ENCODE data around the gene SLC31A1. TPM values are rescaled to one million over a fixed set of nuclear protein-coding genes. Genes with fewer than 3 reads are reported as not detected.
"Not testable (repeated sequence)": the region's sequence is repeated elsewhere in the genome, so short reads cannot be mapped to it uniquely, and the experiment has no call there.

SLC31A1 gene
- total RNA-seq, 1 donor: 5.4 TPM

DNA sequence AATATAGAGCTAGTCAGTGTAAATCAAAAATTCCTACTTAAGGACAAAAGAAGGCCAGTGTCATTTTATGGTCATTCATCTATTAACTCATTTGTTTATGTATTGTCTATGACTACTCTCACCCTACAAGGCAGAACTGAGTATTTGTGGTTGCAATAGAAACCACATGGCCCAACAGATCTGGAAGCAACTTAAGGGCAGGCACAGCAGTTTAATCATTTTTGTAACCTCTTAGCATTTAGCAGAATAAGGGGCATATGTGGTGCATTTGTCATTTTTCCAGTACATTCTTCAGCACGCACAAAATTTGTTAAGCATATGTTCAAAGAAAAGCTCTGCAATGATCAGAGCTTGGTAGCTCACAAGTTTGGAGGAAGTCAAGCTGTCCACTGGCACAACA, 1.4 kb upstream of the SLC31A1 start:
- peak in 1 of 3 donors; percentile 26 for DNase-seq (ENCODE audit: low read depth in 2 of 3, low spot score in 2 of 3)

DNA sequence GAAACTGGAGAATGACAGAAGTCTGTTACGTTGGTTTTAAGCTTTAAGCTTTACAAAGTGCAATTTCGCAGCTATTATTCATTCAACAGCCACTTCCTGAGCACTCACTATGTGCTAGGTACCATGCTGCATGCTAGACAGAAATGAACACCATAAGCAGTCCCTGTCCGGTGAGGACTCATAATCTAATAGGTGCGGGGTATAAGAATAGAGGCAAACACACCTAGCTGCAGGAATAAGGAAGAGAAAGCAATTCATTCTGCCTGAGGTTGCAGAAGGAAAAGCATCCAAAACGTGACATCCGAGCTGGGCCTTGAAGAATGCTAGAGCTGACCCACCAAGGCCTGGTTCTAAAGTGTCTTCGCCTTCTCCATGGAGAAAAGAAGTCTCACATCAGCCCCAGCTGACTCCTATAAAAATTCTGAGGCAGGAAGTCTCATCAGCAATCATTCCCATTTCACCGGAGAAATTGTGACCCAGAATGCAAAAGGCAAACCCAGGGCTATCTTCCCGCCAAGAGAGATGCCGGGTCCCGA, 809 bp upstream of the SLC31A1 start:
- DNase-seq (ENCODE audit: low read depth in 2 of 3, low spot score in 2 of 3): no peak

- DNase-seq (ENCODE audit: low read depth in 2 of 3, low spot score in 2 of 3): peak in 1 of 3 donors; percentile 17
Measured at GRCh38 chr9:113221800-113222481, 597 bp downstream of the SLC31A1 start.

DNA sequence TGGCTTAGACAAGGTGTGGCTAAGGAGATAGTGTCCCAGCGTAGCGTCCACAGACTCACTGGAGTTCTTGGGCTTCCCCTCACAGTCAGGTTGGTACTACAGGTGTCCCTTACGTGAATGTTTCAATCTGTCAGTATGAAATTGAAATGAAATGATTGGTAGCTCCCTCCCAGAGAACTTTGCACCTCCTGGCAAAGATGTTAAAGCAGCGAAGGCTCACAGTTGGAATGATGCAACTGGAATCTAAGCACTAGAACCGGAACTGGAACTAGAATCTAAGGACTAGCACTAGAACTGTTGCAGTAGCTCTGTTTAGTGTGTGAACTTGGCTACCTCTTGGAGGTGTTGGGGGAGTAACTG, 1.1 kb downstream of the SLC31A1 start:
- DNase-seq (ENCODE audit: low read depth in 2 of 3, low spot score in 2 of 3): no peak

DNA sequence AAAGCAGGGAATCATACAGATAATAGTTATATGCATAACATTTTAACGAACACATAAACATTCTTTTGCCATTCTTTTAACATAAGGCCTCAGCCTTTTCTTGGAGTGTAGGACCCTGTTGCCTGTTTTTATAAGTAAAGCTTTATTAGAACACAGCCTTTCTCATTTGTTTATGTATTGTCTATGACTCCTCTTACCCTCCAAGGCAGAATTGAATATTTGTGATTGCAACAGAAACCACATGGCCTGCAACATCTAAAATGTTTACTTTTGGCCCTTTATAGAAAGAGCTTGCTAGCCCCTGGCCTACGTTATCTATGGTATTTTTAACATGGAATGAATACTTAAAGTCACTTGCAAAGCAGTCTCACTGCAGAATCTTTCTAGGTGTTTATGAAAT, 2.6 kb downstream of the SLC31A1 start:
- DNase-seq (ENCODE audit: low read depth in 2 of 3, low spot score in 2 of 3): no peak

GRCh38 chr9:113227436-113227835, 6.1 kb downstream of the SLC31A1 start:
- DNase-seq (ENCODE audit: low read depth in 2 of 3, low spot score in 2 of 3): peak in 1 of 3 donors; percentile 10

DNA sequence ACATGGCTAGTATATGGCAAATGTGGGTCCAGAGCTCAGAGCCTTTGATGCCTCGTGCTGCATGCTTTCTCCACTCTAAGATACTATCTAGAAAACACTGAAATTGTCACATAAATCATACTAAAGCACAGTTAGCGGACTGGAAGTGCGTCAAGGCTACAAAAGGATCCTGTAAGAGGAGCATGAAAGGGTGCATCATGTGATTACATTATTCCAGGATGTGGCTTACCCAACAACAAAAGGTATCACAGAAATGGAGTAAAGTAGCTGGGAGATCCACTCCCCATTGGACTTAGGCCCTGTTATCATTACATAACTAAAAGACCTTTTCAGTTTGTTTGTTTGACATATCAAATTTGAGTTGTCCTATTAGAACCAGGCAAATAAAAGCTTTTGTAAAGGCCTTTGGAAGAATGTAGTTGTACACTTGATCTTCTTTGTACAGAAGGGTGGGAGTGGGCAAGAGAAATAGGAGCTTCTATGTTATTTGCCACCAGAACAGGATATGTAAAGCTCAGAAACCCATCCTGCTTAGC, 6.9 kb downstream of the SLC31A1 start:
- peak in 1 of 3 donors; percentile 56 for DNase-seq (ENCODE audit: low read depth in 2 of 3, low spot score in 2 of 3)

GRCh38 chr9:113231701-113232100, 10.4 kb downstream of the SLC31A1 start:
- no peak for DNase-seq (ENCODE audit: low read depth in 2 of 3, low spot score in 2 of 3)

DNA sequence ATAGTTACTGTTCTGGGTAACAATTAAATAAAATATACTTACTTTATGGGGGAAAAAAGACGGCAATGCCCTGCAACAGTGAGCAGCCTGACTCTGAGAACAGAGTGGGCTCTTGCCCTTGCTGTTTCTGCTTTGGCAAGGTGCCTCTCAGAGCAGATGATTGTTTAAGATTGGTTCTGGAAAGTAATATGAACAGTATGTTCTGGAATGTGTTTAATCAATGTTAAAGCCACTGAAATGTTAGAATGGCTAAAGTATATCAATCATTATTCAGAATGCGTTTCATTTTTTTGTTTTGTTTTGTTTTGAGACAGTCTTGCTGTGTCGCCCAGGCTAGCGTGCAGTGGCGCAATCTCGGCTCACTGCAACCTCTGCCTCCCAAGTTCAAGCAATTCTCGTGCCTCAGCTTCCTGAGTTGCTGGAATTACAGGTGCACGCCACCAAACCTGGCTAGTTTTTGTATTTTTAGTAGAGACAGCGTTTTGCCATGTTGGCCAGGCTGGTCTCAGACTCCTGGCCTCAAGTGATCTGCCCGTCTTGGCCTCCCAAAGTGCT, 14.4 kb downstream of the SLC31A1 start:
- not testable (repeated sequence) for DNase-seq (ENCODE audit: low read depth in 2 of 3, low spot score in 2 of 3)

- no peak for DNase-seq (ENCODE audit: low read depth in 2 of 3, low spot score in 2 of 3)
Measured at GRCh38 chr9:113237026-113237425, 15.7 kb downstream of the SLC31A1 start.

DNA sequence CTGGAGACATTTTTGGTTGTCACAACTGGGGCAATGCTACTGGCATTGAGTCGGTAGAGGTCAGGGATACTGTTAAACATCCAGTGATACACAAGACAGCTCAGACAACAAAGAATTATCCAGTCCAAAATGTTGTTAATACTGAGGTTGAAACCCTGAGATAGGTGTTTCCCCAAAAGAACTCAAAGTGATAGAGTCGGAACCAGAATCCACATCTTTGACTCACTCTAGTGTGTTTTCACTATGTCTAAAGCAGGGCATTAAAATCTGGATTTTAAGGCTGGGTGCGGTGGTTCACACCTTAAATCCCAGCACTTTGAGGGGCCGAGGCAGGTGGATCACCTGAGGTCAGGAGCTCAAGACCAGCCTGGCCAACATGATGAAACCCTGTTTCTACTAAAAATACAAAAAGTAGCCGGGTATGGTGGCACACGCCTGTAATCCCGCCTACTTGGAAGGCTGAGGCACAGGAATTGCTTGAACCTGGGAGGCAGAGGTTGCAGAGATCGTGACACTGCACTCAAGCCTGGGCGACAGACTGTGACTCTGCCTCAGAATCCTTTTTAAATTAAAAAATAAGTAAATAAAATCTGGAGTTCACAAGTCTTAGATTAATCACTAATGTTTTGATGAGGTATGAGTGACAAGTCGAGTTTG, 17.0 kb downstream of the SLC31A1 start:
- no peak for DNase-seq (ENCODE audit: low read depth in 2 of 3, low spot score in 2 of 3)

DNA sequence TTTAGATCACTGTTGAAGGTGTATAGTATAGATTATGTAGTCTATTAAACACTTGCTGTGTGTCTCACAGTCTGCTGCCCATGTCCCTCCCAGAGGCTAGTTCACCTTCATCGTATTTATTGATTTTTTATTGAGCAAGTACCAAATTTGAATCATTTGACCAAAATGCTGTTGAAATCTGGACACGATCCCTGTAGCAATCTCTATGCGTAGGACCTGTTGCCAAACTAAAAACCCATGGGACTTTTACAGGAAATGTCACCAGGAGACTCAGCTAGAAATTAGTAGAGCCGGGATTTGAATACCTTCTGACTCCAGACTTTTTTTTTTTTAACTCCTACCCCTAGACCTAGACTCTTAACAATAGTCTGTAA, 17.5 kb downstream of the SLC31A1 start:
- no peak for DNase-seq (ENCODE audit: low read depth in 2 of 3, low spot score in 2 of 3)

DNA sequence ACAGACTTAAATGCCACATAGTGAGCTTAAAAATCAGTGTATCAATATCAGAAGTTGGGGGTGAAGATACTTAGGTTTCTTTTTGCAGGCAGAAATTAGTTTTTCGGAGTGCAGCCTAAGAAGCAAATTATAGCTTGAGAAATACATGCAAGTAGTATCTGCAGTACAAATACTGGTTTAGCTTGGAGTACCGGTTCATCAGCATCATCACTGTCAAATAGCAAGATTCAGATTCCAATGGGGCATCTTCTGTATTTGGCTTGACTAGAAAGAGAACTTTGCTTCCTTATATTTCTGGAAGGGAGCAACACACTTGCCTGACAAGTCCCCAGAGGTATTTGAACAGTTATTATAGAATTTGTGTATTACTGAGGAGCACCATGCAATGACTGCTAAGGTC, 19.8 kb downstream of the SLC31A1 start:
- DNase-seq (ENCODE audit: low read depth in 2 of 3, low spot score in 2 of 3): no peak

GRCh38 chr9:113244556-113244955, 23.2 kb downstream of the SLC31A1 start:
- DNase-seq (ENCODE audit: low read depth in 2 of 3, low spot score in 2 of 3): no peak

DNA sequence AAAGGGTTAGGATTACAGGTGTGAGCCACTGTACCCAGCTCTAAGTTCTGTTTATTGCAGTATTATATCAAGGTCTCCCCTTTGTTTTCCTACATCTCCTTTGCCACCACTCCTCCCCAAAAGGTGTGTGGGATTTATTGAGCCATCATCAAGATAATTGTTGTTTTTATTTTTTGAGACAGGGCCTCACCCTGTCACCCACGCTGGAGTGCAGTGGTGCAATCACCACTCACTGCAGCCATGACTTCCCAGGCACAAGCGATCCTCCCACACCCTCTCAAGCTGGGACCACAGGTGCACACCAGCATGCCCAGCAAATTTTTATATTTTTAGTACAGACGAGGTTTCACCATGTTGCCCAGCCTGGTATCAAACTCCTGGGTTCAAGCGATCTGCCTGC, 24.6 kb downstream of the SLC31A1 start:
- DNase-seq (ENCODE audit: low read depth in 2 of 3, low spot score in 2 of 3): no peak

- DNase-seq (ENCODE audit: low read depth in 2 of 3, low spot score in 2 of 3): no peak
Measured at GRCh38 chr9:113246928-113247327, 25.6 kb downstream of the SLC31A1 start.

- no peak for DNase-seq (ENCODE audit: low read depth in 2 of 3, low spot score in 2 of 3)
Measured at GRCh38 chr9:113247640-113248039, 26.3 kb downstream of the SLC31A1 start.

DNA sequence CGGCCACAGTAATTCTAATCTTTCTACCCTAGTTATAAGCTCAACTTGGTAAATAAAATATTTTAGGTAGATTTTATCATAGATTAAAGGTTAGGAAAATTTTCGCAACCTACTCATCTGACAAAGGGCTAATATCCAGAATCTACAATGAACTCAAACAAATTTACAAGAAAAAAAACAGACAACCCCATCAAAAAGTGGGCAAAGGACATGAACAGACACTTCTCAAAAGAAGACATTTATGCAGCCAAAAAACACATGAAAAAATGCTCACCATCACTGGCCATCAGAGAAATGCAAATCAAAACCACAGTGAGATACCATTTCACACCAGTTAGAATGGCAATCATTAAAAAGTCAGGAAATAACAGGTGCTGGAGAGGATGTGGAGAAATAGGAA, 28.3 kb downstream of the SLC31A1 start:
- not testable (repeated sequence) for DNase-seq (ENCODE audit: low read depth in 2 of 3, low spot score in 2 of 3)

- no peak for DNase-seq (ENCODE audit: low read depth in 2 of 3, low spot score in 2 of 3)
Measured at GRCh38 chr9:113250807-113251206, 29.5 kb downstream of the SLC31A1 start.

DNA sequence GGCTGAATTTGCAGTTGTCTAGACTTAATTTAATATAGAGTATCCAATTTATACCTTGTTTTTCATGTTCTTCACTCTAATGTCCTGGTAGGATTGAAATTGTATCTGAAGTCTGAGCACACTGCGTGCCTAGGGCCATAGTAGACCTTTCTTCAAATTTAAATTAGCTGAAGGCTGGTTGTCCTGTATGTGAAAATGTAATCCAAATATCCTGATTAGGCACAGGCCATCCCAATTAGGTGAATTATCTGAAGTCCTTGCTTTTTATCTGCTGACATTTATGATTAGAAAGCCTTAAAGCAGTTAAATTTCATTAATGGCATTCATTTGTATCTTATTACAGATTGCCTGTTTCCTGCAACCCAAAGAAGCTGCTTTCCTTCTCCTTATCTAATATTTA, 33.6 kb downstream of the SLC31A1 start:
- no peak for DNase-seq (ENCODE audit: low read depth in 2 of 3, low spot score in 2 of 3)

GRCh38 chr9:113255438-113255837, 34.1 kb downstream of the SLC31A1 start:
- DNase-seq (ENCODE audit: low read depth in 2 of 3, low spot score in 2 of 3): no peak

DNA sequence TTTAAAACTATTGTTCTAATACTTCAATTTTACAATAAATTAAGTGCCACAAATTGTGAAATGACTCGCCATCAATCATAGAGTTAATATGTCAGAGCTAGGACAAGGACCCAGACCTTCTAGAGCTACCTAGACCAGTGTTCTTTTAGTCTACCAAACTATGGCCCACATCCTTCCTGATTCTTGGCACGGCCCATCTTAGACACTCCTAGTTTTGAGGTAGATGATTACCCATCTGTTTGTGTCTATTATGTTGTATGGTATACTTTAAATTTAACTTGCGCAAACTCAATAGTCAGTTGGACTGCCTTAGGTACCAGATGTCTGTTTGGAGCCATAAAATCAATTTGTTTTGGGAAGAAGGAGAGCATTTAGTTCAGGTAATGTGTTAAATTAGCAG, 36.5 kb downstream of the SLC31A1 start:
- no peak for DNase-seq (ENCODE audit: low read depth in 2 of 3, low spot score in 2 of 3)
